ENCODE data around the gene CACNB4. TPM values are rescaled to one million over a fixed set of nuclear protein-coding genes. Genes with fewer than 3 reads are reported as not detected.

Gene CACNB4
- total RNA-seq, 1 experiment from 2014 or later = 2.0 TPM

- Histone ChIP-seq H3K9me2 (ENCODE audit: insufficient read depth) (no peaks in the 10 kb centered on the region), H3K36me3 (ENCODE audit: control insufficient read depth in 1 of 2, insufficient read depth in 2 of 2, low read length in 2 of 2) (no peaks in the 10 kb centered on the region), H3K9ac (ENCODE audit: low read length) (no peak overlapping the region), H3K4me3 (replicated peaks in 1 of 2; ENCODE audit: low read depth in 1 of 2, low read length in 2 of 2) (no peak overlapping the region), H4K20me1 (ENCODE audit: insufficient read depth) (no peaks in the 10 kb centered on the region), H3K4me2 (ENCODE audit: low read length) (no peak overlapping the region), H3K9me3 (ENCODE audit: control insufficient read depth in 1 of 2, insufficient read depth in 1 of 2, low read depth in 1 of 2, low read length in 2 of 2) (no peaks in the 10 kb centered on the region), H2AFZ (ENCODE audit: low read depth, low read length, poor library complexity, severe bottlenecking) (no peak overlapping the region), H3K27me3 (ENCODE audit: insufficient read depth, low read length) (no peaks in the 10 kb centered on the region), H3K4me1 (ENCODE audit: control insufficient read depth in 1 of 2, insufficient read depth in 2 of 2, low read length in 2 of 2) (peaks cover 7 to 11% of the 10 kb centered on the region in 2 experiments; a peak in 3 of 4 replicates), H3K79me2 (ENCODE audit: insufficient read depth, low read length) (no peaks in the 10 kb centered on the region), H3K27ac (ENCODE audit: low read depth, low read length) (no peak overlapping the region)
- ChIA-PET RAD21 (ENCODE audit: low non-redundant PET in 1 of 2, low total read pairs in 2 of 2, uncharacterized antibody in 2 of 2, unreplicated experiment in 2 of 2) (no interaction called here), POLR2A (no interaction called here), CTCF (no interaction called here)
- no TSS peak for BruUV-seq (replicated peaks)
- TF ChIP-seq ELF1 (IDR thresholded peaks at IDR 0.05; ENCODE audit: borderline replicate concordance, low read depth) (no peak), REST (IDR thresholded peaks at IDR 0.05; ENCODE audit: low read depth) (no peak), MAX (IDR thresholded peaks at IDR 0.05) (no peak), ZFX (IDR thresholded peaks at IDR 0.05) (no peak), CBX3 (IDR thresholded peaks at IDR 0.05; ENCODE audit: low read depth) (no peak), EZH2phosphoT487 (IDR thresholded peaks at IDR 0.05; ENCODE audit: borderline replicate concordance) (no peak), RAD21 (IDR thresholded peaks at IDR 0.05; ENCODE audit: low read depth) (no peak), CEBPB (IDR thresholded peaks at IDR 0.05; ENCODE audit: low read depth) (no peak), YY1 (IDR thresholded peaks at IDR 0.05; ENCODE audit: extremely low read depth, insufficient replicate concordance, low read depth, low read length) (no peak)
- ATAC-seq = no peak
- no peak for DNase-seq (ENCODE audit: low read depth, low spot score)
- intact Hi-C loops (cut with micrococcal nuclease) = no loop called here
Observed at GRCh38 chr2:151880586-151880985, 218.3 kb downstream of the CACNB4 start.

All from HCT116 (cell line).